Activated naive CD8-positive, alpha-beta T cell (primary cell): ENCODE measurements around the gene PSEN2.

Source experiments
- H3K27ac Mint-ChIP-seq: one replicate; pipeline ENCODE4 v1.8.0; 2021; ENCODE audit warnings: mixed read lengths
- H3K27me3 Mint-ChIP-seq: one replicate; pipeline ENCODE4 v1.8.0; 2021; ENCODE audit warnings: mixed read lengths
- H3K36me3 Mint-ChIP-seq: one replicate; pipeline ENCODE4 v1.8.0; 2021; ENCODE audit warnings: mixed read lengths
- H3K4me1 Mint-ChIP-seq: one replicate; pipeline ENCODE4 v1.8.0; 2021; ENCODE audit warnings: low read depth, mixed read lengths
- H3K4me3 Mint-ChIP-seq: one replicate; pipeline ENCODE4 v1.8.0; 2021; ENCODE audit warnings: mild to moderate bottlenecking, mixed read lengths
- H3K9me3 Mint-ChIP-seq: one replicate; pipeline ENCODE4 v1.8.0; 2021; ENCODE audit warnings: low read depth, mixed read lengths

The PSEN2 gene

DNA sequence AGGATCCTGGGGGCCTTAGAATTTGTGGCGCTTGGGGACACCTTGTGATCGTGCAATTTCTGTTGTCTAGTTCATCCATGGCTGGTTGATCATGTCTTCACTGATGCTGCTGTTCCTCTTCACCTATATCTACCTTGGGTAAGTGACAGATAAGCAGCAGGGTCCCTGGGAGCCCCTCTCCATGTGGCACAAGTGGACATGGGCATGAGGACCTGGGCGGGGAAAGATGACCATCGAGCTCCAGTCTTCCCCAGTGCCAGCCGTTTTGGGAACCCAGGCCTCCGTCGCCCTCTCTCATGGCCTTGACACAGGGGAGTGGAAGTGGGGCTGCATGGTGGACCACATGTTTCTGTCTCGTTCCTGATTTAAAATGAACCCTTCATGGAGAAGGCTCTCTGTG, 17.6 kb downstream of the PSEN2 start:
- H3K9me3 Mint-ChIP-seq, result no peaks in the 10 kb centered on the region
- H3K4me1 Mint-ChIP-seq, result peaks cover 30% of the 10 kb centered on the region
- no peak overlapping the region for H3K27ac Mint-ChIP-seq
- H3K4me3 Mint-ChIP-seq, result no peak overlapping the region
- no peaks in the 10 kb centered on the region for H3K27me3 Mint-ChIP-seq
- H3K36me3 Mint-ChIP-seq, result peaks cover 3% of the 10 kb centered on the region

DNA sequence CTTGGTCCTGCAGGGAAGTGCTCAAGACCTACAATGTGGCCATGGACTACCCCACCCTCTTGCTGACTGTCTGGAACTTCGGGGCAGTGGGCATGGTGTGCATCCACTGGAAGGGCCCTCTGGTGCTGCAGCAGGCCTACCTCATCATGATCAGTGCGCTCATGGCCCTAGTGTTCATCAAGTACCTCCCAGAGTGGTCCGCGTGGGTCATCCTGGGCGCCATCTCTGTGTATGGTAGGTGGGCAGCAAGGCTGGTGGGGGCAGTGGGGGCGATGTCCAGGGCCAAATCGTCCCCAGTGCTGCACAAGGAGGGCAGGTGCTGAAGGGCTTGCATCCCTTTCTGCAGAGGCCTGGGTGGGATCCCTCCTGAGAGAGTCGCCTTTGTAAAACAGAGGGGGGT, 18.4 kb downstream of the PSEN2 start:
- no peak overlapping the region for H3K4me3 Mint-ChIP-seq
- H3K36me3 Mint-ChIP-seq, result peaks cover 3% of the 10 kb centered on the region
- H3K4me1 Mint-ChIP-seq, result peaks cover 23% of the 10 kb centered on the region
- H3K27me3 Mint-ChIP-seq, result no peaks in the 10 kb centered on the region
- no peak overlapping the region for H3K27ac Mint-ChIP-seq
- no peaks in the 10 kb centered on the region for H3K9me3 Mint-ChIP-seq

DNA sequence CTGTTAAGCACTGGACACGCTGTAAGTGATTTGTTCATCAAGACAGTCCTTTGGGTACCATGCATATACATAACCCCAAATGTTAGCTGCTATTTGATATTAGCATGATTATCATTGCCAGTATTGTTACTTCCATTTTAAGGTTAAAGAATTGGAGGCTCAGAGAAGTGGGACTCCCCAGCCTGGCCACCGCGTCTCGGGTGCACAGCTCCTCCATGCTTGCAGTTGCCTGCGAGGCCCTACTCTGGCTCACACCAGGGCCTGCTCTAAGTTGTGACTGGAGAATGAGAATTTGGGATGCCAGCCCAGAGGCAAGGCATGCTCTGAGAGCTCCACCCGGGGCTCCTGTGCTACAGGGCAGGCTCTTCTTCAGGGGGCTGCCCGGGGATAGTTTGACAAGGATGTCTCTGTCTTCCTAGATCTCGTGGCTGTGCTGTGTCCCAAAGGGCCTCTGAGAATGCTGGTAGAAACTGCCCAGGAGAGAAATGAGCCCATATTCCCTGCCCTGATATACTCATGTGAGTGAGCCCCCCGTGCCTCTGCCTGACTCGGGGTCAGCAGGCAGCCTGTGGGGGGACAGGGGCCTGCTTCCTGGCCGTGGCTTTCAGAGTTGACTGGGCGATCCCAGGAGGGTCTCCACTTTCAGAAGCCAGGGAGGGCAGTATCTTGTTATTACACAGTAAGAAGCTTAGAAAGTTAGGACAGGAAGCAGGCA, 19.4 kb downstream of the PSEN2 start:
- H3K27me3 Mint-ChIP-seq, result no peaks in the 10 kb centered on the region
- peaks cover 3% of the 10 kb centered on the region for H3K36me3 Mint-ChIP-seq
- no peak overlapping the region for H3K27ac Mint-ChIP-seq
- H3K9me3 Mint-ChIP-seq, result no peaks in the 10 kb centered on the region
- no peak overlapping the region for H3K4me3 Mint-ChIP-seq
- H3K4me1 Mint-ChIP-seq, result peaks cover 14% of the 10 kb centered on the region

DNA sequence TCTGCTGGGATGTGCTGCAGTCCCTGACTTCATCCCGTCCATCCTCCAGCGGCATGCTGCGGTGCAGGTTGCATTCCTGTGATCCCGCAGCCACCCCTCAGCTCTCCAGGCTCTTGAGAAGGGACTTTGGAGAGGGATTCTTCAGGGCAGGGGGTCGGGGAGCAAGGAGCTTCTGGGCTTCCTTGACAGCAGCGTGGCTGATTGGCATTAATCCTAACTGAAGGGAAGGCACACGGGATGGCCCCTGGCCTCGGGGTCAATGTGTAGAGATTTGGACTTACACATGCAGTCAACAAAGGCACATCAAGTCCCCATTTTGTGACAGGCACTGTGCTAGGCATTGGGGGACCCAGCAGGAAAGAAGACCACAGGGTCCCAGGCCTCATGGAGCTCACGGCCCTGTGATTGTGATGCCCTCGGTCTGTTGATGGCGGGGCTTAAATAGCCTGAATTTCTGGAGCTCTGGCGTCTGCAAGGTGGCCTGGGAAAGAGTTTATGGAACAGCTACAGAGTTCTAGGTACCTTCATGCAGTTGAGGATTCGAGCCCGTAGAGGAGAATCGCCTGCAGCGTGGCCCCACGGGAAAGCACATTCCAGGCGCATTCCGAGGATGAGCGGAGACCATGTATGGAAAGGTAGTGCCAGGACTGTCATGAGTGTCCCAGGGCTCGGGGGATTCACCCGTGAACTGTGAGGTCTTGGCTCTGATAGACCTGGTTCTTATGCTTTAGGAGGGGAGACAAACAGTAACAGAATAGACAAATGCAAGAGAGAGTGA, 20.1 kb downstream of the PSEN2 start:
- Mint-ChIP-seq H3K36me3 (peaks cover 3% of the 10 kb centered on the region), H3K9me3 (no peaks in the 10 kb centered on the region), H3K27me3 (no peaks in the 10 kb centered on the region), H3K4me1 (peaks cover 8% of the 10 kb centered on the region), H3K4me3 (no peak overlapping the region), H3K27ac (no peak overlapping the region)

DNA sequence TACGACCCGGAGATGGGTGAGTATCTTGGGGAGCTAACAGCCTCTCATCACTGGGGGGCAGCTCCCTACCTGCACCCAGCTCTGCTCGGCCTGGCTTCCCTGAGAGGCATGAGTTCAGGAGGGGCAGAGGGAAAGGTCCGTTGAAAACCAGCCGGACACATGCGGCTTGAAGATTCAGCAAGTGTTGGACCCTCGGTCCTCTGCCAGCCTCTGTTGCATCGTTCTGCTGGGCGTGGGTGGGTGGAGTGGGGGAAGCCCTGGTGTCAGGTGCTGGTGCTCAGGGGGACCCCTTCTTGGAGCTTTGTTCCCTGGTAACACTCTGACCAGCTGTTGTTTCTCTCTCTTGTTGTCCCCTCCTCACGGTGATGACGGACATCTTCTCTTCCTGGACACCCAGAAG, 20.9 kb downstream of the PSEN2 start:
- H3K4me1 Mint-ChIP-seq, result no peaks in the 10 kb centered on the region
- H3K9me3 Mint-ChIP-seq, result no peaks in the 10 kb centered on the region
- no peak overlapping the region for H3K27ac Mint-ChIP-seq
- no peak overlapping the region for H3K4me3 Mint-ChIP-seq
- peaks cover 3% of the 10 kb centered on the region for H3K36me3 Mint-ChIP-seq
- no peaks in the 10 kb centered on the region for H3K27me3 Mint-ChIP-seq

DNA sequence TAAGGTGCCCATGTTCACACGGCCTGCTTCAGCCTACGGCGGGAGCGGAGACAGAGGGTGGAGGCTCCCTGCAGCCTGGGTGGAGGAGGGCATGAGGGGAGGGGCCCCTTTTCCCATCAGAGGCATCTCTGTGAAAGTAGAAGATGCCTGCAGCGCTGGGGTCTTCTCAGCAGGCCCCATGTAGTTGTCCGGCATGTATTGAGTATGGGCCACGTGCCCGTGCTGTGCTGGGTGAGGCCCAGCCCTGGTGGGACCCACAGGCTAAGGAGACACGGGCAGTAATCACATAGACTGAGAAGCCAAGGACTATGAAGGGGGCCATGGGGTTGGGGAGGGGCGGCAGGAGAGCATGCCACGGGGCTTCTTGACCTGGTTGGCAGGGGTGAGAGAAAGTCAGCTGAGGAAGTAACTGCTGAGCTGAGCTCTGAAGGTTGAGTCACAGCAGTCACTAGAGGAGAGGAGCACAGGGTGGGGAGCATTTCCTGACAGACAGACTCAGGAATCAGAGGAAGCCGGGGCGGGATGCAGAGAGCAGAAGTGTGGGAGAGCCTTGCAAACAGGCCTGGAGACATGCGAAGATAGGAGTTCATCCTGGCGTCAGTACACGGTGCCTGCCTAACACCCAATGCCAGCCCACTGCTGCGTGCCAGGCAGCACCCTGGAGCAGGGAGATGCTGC, 21.6 kb downstream of the PSEN2 start:
- H3K36me3 Mint-ChIP-seq, result peaks cover 3% of the 10 kb centered on the region
- no peaks in the 10 kb centered on the region for H3K9me3 Mint-ChIP-seq
- H3K27me3 Mint-ChIP-seq, result no peaks in the 10 kb centered on the region
- H3K27ac Mint-ChIP-seq, result no peak overlapping the region
- H3K4me1 Mint-ChIP-seq, result no peaks in the 10 kb centered on the region
- H3K4me3 Mint-ChIP-seq, result no peak overlapping the region

DNA sequence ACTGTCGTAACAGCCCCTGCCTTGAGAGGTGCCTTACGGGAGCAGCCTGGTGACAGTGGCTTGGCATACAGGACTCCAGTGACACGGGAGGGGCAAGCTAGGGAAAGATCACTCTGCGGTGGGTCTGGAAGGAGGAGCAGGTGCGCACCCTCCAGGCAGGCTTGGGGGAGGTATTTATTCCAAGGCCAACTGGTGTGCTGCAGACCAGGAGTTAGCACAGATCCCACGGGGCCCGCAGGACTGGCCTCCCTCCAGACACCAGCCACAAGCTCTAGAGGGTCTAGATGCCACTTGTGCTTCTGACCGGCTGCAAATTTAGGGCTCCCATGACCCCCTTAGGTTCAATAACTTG, 22.1 kb downstream of the PSEN2 start:
- Mint-ChIP-seq H3K36me3 (peaks cover 3% of the 10 kb centered on the region), H3K4me3 (no peak overlapping the region), H3K27ac (no peak overlapping the region), H3K4me1 (no peaks in the 10 kb centered on the region), H3K9me3 (no peaks in the 10 kb centered on the region), H3K27me3 (no peaks in the 10 kb centered on the region)

DNA sequence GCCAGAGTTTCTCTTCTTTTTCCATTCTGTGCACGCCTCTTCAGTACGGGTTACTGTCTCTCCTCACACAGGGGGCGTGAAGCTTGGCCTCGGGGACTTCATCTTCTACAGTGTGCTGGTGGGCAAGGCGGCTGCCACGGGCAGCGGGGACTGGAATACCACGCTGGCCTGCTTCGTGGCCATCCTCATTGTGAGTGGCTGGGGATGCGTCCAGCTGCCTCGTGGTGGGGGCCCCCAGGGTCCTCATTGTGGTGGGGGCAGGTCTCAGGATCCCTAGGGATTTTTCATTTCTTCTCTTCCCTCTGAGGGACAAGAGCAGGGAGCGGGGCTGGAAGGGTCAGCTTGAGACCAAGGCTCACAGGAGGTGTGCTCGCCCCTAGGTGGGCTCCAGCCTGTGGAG, 23.5 kb downstream of the PSEN2 start:
- H3K4me1 Mint-ChIP-seq, result no peaks in the 10 kb centered on the region
- H3K9me3 Mint-ChIP-seq, result no peaks in the 10 kb centered on the region
- no peak overlapping the region for H3K27ac Mint-ChIP-seq
- H3K27me3 Mint-ChIP-seq, result no peaks in the 10 kb centered on the region
- no peak overlapping the region for H3K4me3 Mint-ChIP-seq
- peaks cover 3% of the 10 kb centered on the region for H3K36me3 Mint-ChIP-seq

DNA sequence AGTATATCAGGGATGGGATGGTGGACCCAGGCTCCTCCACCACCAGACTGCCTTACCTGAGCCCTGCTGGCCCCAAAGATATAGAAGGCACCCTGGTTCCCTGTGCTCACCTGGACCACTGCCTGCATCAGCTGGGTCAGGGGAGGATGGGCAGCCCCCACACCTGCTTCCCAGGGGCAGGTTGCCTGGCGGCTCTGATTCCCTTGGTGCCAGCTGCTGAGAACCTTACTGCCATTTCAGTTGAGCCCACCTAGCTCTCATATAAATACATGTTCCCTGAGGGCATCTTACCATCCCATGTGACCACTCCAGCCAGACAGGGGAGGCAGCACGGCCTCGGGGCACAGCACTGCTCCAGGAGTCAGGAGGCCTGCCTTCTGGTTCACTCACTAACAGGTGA, 24.4 kb downstream of the PSEN2 start:
- Mint-ChIP-seq H3K27me3 (no peaks in the 10 kb centered on the region), H3K4me3 (no peak overlapping the region), H3K36me3 (peaks cover 3% of the 10 kb centered on the region), H3K4me1 (no peaks in the 10 kb centered on the region), H3K27ac (no peak overlapping the region), H3K9me3 (no peaks in the 10 kb centered on the region)

DNA sequence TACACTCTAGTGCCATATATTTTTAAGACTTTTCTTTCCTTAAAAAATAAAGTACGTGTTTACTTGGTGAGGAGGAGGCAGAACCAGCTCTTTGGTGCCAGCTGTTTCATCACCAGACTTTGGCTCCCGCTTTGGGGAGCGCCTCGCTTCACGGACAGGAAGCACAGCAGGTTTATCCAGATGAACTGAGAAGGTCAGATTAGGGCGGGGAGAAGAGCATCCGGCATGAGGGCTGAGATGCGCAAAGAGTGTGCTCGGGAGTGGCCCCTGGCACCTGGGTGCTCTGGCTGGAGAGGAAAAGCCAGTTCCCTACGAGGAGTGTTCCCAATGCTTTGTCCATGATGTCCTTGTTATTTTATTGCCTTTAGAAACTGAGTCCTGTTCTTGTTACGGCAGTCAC, 25.2 kb downstream of the PSEN2 start:
- no peaks in the 10 kb centered on the region for H3K4me1 Mint-ChIP-seq
- no peak overlapping the region for H3K4me3 Mint-ChIP-seq
- no peak overlapping the region for H3K27ac Mint-ChIP-seq
- no peaks in the 10 kb centered on the region for H3K9me3 Mint-ChIP-seq
- no peaks in the 10 kb centered on the region for H3K27me3 Mint-ChIP-seq
- H3K36me3 Mint-ChIP-seq, result peaks cover 2% of the 10 kb centered on the region

DNA sequence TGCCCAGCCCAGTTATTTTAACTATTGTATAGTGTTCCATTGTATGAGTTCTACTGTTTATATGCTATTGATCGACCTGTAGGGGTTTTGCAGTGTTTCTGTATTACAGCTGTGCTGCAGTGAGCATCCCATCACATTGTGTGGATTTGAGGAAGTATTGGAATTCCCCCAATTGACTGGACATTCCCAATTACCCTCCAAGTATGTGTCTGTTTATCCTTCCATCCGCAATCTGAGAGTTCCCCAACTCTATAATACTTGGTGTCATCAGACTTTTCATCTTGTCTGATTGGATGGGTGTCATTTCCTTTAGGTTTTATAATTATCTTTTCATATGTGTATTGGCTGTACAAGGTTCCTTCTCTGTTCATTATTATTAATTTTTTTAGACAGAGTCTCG, 27.8 kb downstream of the PSEN2 start:
- Mint-ChIP-seq H3K27ac (no peak overlapping the region), H3K9me3 (no peaks in the 10 kb centered on the region), H3K4me1 (no peaks in the 10 kb centered on the region), H3K27me3 (no peaks in the 10 kb centered on the region), H3K36me3 (no peaks in the 10 kb centered on the region), H3K4me3 (no peak overlapping the region)

DNA sequence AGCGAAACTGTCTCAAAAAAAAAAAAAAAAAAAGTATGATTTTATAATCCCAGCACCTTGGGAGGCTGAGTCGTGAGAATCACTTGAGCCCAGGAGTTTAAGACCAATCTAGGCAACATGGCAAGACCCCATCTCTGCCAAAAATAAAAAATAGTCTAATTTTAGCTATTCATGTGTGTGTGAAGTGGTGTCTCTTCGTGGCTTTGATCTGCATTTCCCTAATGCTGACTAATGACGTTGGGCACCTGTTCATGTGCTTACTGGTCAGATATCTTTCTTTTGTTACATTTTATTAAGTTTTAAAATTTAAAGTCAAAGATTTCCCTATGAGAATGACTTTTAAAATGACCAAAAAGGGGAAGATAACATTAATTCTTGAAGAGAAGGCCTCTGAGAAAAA, 31.0 kb downstream of the PSEN2 start:
- no peaks in the 10 kb centered on the region for H3K27me3 Mint-ChIP-seq
- H3K4me3 Mint-ChIP-seq, result no peak overlapping the region
- no peaks in the 10 kb centered on the region for H3K4me1 Mint-ChIP-seq
- H3K9me3 Mint-ChIP-seq, result no peaks in the 10 kb centered on the region
- H3K36me3 Mint-ChIP-seq, result no peaks in the 10 kb centered on the region
- no peak overlapping the region for H3K27ac Mint-ChIP-seq

DNA sequence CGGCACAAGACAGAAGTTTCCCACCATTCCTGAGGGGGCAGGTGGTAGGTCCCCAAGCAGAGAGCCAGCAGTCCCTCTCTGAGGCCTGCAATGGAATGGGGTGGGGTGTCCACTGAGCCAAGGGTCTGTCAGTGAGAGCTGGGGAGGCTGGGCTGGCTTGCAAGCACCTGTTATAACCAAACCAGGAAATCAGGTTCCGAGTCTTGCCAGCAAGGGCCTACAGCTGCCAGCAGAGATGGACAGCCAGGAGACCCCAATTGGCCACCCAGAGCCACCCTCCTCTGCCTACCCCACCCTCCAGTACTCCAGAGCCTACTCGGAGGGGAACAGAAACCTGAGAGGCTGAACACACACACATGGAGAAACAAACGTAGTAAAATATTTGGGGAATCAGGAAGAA, 32.2 kb downstream of the PSEN2 start:
- H3K36me3 Mint-ChIP-seq, result no peaks in the 10 kb centered on the region
- H3K4me3 Mint-ChIP-seq, result no peak overlapping the region
- no peaks in the 10 kb centered on the region for H3K9me3 Mint-ChIP-seq

DNA sequence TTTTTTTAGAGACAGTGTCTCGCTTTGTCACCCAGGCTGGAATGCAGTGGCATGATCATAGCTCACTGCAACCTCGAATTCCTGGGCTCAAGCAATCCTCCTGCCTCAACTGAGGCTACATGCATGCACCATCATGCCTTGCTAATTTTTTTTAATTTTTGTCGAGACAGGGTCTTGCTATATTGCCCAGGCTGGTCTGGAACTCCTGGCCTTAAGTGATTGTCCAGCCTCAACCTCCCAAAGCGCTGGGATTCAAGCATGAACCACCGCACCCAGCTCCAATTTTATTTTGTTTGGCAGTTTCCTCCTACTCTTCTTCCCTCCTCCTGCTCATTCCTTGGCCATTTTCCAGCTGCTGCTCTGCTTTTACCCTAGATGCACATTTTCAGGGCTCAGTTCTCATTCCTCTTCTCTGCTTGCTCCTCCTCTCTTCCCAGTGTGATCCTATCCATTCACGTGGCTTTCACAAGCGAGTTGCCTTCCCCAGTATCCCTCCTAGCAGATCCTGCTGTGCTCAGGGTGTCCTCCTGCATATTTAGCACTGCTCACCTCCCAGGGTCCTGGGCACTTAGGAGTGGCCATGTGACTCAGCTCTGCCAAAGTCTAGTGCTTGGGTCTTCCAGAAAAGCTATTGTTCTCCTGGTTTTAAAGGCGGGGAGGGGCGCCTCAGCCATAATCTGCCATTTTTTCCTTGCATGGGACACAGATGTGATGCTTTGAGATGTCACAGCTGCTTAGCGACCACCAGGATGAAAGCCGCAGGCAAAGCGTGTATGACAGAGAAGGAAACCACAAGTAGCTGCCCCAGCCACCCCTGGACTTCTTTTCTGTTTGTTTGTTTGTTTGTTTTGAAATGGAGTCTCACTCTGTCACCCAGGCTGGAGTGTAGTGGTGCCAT, 33.7 kb downstream of the PSEN2 start:
- H3K27ac Mint-ChIP-seq, result no peak overlapping the region

More for the DNA sequence above, 32.2 kb downstream of the PSEN2 start:
- no peaks in the 10 kb centered on the region for H3K4me1 Mint-ChIP-seq
- H3K27ac Mint-ChIP-seq, result no peak overlapping the region
- no peaks in the 10 kb centered on the region for H3K27me3 Mint-ChIP-seq

DNA sequence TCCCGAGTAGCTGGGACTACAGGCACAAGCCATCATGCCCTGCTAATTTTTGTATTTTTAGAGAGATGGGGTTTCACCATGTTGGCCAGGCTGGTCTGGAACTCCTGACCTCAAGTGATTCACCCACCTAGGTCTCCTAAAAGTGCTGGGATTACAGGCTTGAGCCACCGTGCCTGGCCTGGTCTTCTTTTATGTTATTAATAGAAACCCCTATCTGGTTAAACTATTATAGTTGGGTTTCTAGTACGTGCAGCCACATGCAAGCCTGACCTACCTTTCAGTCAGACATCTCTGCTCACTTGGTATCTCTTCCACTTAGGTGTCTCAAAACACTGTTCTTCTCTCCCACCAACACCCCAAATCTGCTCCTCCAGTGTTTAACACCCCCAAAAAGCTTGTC, 34.4 kb downstream of the PSEN2 start:
- Mint-ChIP-seq H3K4me3 (no peak overlapping the region), H3K4me1 (no peaks in the 10 kb centered on the region), H3K36me3 (no peaks in the 10 kb centered on the region), H3K9me3 (no peaks in the 10 kb centered on the region), H3K27me3 (no peaks in the 10 kb centered on the region), H3K27ac (no peak overlapping the region)

More for the DNA sequence above, 33.7 kb downstream of the PSEN2 start:
- no peaks in the 10 kb centered on the region for H3K4me1 Mint-ChIP-seq
- no peaks in the 10 kb centered on the region for H3K9me3 Mint-ChIP-seq
- no peaks in the 10 kb centered on the region for H3K36me3 Mint-ChIP-seq
- no peaks in the 10 kb centered on the region for H3K27me3 Mint-ChIP-seq
- H3K4me3 Mint-ChIP-seq, result no peak overlapping the region
